ENCODE data around the gene KDM5B.

- TF ChIP-seq POLR2A (IDR thresholded peaks at IDR 0.05): no peak
- TF ChIP-seq, protein P1, sequence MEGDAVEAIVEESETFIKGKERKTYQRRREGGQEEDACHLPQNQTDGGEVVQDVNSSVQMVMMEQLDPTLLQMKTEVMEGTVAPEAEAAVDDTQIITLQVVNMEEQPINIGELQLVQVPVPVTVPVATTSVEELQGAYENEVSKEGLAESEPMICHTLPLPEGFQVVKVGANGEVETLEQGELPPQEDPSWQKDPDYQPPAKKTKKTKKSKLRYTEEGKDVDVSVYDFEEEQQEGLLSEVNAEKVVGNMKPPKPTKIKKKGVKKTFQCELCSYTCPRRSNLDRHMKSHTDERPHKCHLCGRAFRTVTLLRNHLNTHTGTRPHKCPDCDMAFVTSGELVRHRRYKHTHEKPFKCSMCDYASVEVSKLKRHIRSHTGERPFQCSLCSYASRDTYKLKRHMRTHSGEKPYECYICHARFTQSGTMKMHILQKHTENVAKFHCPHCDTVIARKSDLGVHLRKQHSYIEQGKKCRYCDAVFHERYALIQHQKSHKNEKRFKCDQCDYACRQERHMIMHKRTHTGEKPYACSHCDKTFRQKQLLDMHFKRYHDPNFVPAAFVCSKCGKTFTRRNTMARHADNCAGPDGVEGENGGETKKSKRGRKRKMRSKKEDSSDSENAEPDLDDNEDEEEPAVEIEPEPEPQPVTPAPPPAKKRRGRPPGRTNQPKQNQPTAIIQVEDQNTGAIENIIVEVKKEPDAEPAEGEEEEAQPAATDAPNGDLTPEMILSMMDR (IDR thresholded peaks at IDR 0.05): no peak
Observed at GRCh38 chr1:202818819-202819218, 10.6 kb upstream of the KDM5B start.

Data from uterus (tissue), 2 donors.